Daoy (cell line): ENCODE measurements around the gene HEY2. TPM values are rescaled to one million over a fixed set of nuclear protein-coding genes. Genes with fewer than 3 reads are reported as not detected.
"Not testable (repeated sequence)": the region's sequence is repeated elsewhere in the genome, so short reads cannot be mapped to it uniquely, and the experiment has no call there.

Experiments
- DNase-seq: peaks from one replicate; pipeline ENCODE4 v3.0.0-alpha.2; 2015; ENCODE audit warnings: low read depth
- total RNA-seq: library from RNA; depleted of rRNA; stranded (reverse); fragments of >200 nt; shearing (Covaris generic); gene quantifications from 2 replicates; pipeline ENCODE4 v1.2.3, GENCODE V29; 2014; rRNA removed

Gene HEY2
- 0.77 and 1.2 TPM in 2 replicates for total RNA-seq

GRCh38 chr6:125749173-125749864, at the start of gene HEY2:
HEY2 (plus strand) TSS chr6:125749632; CDS start chr6:125749777, 145 bp downstream.
- DNase-seq, result peak; percentile 97

- DNase-seq, result no peak
These were observed 48.7 kb upstream of the HEY2 start for GRCh38 chr6:125700581-125701353.

- no peak for DNase-seq
These were observed 48.1 kb upstream of the HEY2 start for GRCh38 chr6:125701354-125701668.

GRCh38 chr6:125703882-125704281, 45.5 kb upstream of the HEY2 start:
- DNase-seq, result not testable (repeated sequence)

GRCh38 chr6:125707615-125708243, 41.7 kb upstream of the HEY2 start:
- DNase-seq, result no peak

GRCh38 chr6:125711013-125711675, 38.3 kb upstream of the HEY2 start:
- no peak for DNase-seq

- DNase-seq, result no peak
These were observed 34.9 kb upstream of the HEY2 start for GRCh38 chr6:125714441-125715090.

GRCh38 chr6:125717120-125717731, 32.2 kb upstream of the HEY2 start:
- DNase-seq, result peak; percentile 20

GRCh38 chr6:125718109-125718508, 31.3 kb upstream of the HEY2 start:
- DNase-seq, result no peak

- DNase-seq, result no peak
These were observed 26.5 kb upstream of the HEY2 start for GRCh38 chr6:125722886-125723285.

- no peak for DNase-seq
These were observed 22.2 kb upstream of the HEY2 start for GRCh38 chr6:125727216-125727615.

- peak; percentile 5 for DNase-seq
These were observed 20.7 kb upstream of the HEY2 start for GRCh38 chr6:125728739-125729138.

- no peak for DNase-seq
These were observed 19.4 kb upstream of the HEY2 start for GRCh38 chr6:125729983-125730382.

GRCh38 chr6:125732398-125732797, 17.0 kb upstream of the HEY2 start:
- DNase-seq, result no peak

- DNase-seq, result no peak
These were observed 15.7 kb upstream of the HEY2 start for GRCh38 chr6:125733516-125734300.

GRCh38 chr6:125738276-125738675, 11.2 kb upstream of the HEY2 start:
- DNase-seq, result no peak

GRCh38 chr6:125739364-125739763, 10.1 kb upstream of the HEY2 start:
- DNase-seq, result no peak

- DNase-seq, result no peak
These were observed 8.1 kb upstream of the HEY2 start for GRCh38 chr6:125741336-125741735.

GRCh38 chr6:125742024-125742423, 7.4 kb upstream of the HEY2 start:
- DNase-seq, result no peak

GRCh38 chr6:125742464-125743120, 6.8 kb upstream of the HEY2 start:
- DNase-seq, result no peak
